ENCODE measurements around the gene TAC3. TPM values are rescaled to one million over a fixed set of nuclear protein-coding genes. Genes with fewer than 3 reads are reported as not detected.
"Not testable (repeated sequence)": the region's sequence is repeated elsewhere in the genome, so short reads cannot be mapped to it uniquely, and the experiment has no call there.

TAC3 gene
- total and polyA plus RNA-seq, 5 donors: not detected

DNA sequence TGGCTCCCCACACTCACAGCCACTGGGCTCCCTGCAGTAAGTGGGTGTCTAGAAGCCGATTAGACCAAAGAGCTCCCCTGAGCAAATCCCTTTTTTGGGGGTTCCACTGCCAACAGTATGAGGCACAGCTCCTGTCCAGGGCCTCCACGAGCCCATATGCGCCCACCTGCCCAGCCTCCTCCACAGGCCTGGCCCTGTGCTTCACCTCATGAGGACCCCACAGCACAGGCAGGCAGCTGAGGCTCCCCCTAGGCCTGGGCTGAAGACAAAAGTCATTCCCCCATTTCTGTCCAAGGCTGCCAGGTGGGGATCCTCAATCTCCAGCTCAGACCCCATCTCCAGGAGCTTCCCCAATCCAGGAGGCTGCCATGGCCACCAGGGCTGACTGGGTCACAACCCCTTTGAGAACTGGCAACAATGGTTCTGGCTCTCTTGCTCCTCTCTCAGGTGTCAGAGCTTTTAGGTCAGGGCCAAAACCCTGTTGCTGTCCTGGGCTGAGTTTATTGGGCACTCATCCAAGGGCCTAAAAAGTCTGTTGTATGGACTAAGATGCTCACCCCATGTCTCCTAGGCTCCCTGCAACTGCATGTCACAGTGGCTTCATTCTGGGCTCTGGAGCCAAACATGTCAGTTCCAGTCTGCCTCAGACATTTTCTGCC, 33.6 kb downstream of the TAC3 start:
- not testable (repeated sequence) for H3K27ac ChIP-seq (ENCODE audit: low read length); ATAC-seq; H3K4me3 ChIP-seq (ENCODE audit: low read length); H3K4me1 ChIP-seq (ENCODE audit: control insufficient read depth, insufficient read depth, low read length); H3K27me3 ChIP-seq (ENCODE audit: control insufficient read depth, insufficient read depth); DNase-seq; H3K9me3 ChIP-seq (ENCODE audit: control insufficient read depth, low read length)
- WGBS: 92% methylated on average over 3 of the region's 3 CpGs
- intact Hi-C loops (cut with DNase I): loop anchor here in 1 of 4 donors (10.0 kb wide), 1 partner anchor 138 kb away; no protein-coding TSS in a partner anchor

- WGBS: 93% methylated on average over 4 of the region's 4 CpGs
- intact Hi-C loops (cut with DNase I): loop anchor here in 1 of 4 donors (10.0 kb wide), 1 partner anchor 136 kb away; no protein-coding TSS in a partner anchor
Measured at GRCh38 chr12:56980941-56981530, 35.3 kb downstream of the TAC3 start.

DNA sequence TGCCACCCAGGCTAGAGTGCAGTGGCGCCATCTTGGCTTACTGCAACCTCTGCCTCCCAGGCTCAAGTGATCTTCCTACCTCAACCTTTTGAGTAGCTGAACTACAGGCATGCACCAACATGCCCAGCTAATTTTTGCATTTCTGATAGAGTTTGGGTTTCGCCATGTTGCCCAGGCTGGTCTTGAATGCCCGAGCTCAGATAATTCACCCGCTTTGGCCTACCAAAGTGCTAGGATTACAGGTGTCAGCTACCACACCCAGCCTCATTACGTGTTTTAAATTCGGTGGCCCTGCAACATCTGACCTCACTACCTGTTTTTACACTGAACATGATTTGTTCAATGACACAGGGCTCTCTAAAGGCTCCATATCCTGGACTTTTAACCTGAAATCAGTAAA, 36.1 kb downstream of the TAC3 start:
- intact Hi-C loops (cut with DNase I): loop anchor here in 1 of 4 donors (10.0 kb wide), 1 partner anchor 135 kb away; no protein-coding TSS in a partner anchor
- H3K27ac ChIP-seq (ENCODE audit: low read length): no peak overlapping the region
- H3K4me3 ChIP-seq (ENCODE audit: low read length): no peak overlapping the region
- WGBS: 97% methylated on average over 6 of the region's 6 CpGs
- no peak for ATAC-seq
- no peaks in the 10 kb centered on the region for H3K4me1 ChIP-seq (ENCODE audit: control insufficient read depth, insufficient read depth, low read length)
- DNase-seq: no peak
- H3K27me3 ChIP-seq (ENCODE audit: control insufficient read depth, insufficient read depth): no peaks in the 10 kb centered on the region
- no peaks in the 10 kb centered on the region for H3K9me3 ChIP-seq (ENCODE audit: control insufficient read depth, low read length)

More at GRCh38 chr12:56980941-56981530, 35.3 kb downstream of the TAC3 start:
- Histone ChIP-seq H3K9me3 (ENCODE audit: control insufficient read depth, low read length) (no peaks in the 10 kb centered on the region), H3K4me3 (ENCODE audit: low read length) (no peak overlapping the region), H3K27ac (ENCODE audit: low read length) (no peak overlapping the region), H3K4me1 (ENCODE audit: control insufficient read depth, insufficient read depth, low read length) (no peaks in the 10 kb centered on the region), H3K27me3 (ENCODE audit: control insufficient read depth, insufficient read depth) (no peaks in the 10 kb centered on the region)
- DNase-seq (no peak), ATAC-seq (no peak)

DNA sequence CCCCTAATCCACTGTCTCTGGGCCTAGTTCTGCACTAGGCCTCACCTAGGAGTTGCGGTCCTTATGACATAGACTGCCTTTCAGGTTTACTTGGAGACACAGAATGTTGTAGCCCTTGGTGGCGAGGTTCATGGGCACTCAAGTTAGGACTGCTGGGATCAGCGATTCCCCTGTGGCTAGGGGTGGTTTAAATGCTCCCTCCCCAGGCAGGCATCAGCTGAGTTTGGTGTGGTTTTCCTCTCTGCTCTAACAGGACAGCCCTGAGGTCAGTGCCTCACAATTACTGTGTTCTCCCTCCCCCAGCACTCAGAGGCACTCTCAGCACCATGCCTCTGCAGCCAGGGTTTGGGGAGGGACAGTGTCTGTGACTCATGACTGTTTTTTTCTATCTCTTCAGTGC, 36.7 kb downstream of the TAC3 start:
- Histone ChIP-seq H3K9me3 (ENCODE audit: control insufficient read depth, low read length) (no peaks in the 10 kb centered on the region), H3K27ac (ENCODE audit: low read length) (no peak overlapping the region), H3K27me3 (ENCODE audit: control insufficient read depth, insufficient read depth) (no peaks in the 10 kb centered on the region), H3K4me3 (ENCODE audit: low read length) (no peak overlapping the region), H3K4me1 (ENCODE audit: control insufficient read depth, insufficient read depth, low read length) (no peaks in the 10 kb centered on the region)
- no peak for DNase-seq
- intact Hi-C loops (cut with DNase I): loop anchor here in 1 of 4 donors (10.0 kb wide), 1 partner anchor 135 kb away; no protein-coding TSS in a partner anchor
- ATAC-seq: no peak
- WGBS: 97% methylated on average over 3 of the region's 3 CpGs

DNA sequence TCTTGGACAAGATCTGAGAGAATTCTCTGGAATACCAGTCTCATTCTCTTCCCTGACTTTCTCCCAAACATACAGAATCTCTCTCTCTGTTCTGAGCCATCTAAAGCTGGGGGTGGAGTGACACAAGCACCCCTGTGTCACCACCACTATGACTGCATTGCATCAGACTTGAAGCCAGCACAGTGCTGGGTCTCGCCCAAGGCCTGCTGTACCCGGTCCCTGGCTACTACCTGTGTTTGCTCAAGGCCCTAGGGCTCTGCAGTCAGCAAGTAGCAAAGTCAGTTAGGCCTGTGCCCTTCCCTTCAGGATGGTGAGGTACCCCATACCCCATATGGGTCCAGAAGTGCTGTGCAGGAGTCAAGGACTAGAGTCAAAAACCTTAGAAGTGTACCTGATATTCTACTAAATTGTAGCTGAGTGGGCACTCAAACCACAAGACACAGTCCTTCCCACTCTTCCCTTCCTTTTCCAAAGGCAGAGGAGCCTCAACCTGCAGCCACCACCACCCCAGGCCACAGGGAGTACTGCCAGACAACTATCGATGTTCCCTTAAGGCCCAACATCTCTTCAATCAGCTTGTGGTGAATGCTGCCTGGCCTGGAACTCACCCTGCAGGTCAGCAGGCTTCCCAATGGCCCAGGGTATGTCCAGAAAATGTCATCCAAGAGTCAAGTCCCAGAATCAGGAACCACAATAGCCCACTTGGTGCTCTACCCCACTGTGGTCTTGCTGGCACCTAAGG, 37.8 kb downstream of the TAC3 start:
- no peaks in the 10 kb centered on the region for H3K4me1 ChIP-seq (ENCODE audit: control insufficient read depth, insufficient read depth, low read length)
- 88% methylated on average over 3 of the region's 3 CpGs for WGBS
- no peaks in the 10 kb centered on the region for H3K27me3 ChIP-seq (ENCODE audit: control insufficient read depth, insufficient read depth)
- H3K9me3 ChIP-seq (ENCODE audit: control insufficient read depth, low read length): no peaks in the 10 kb centered on the region
- intact Hi-C loops (cut with DNase I): no loop called here
- H3K27ac ChIP-seq (ENCODE audit: low read length): no peak overlapping the region
- DNase-seq: no peak
- no peak for ATAC-seq
- no peak overlapping the region for H3K4me3 ChIP-seq (ENCODE audit: low read length)

DNA sequence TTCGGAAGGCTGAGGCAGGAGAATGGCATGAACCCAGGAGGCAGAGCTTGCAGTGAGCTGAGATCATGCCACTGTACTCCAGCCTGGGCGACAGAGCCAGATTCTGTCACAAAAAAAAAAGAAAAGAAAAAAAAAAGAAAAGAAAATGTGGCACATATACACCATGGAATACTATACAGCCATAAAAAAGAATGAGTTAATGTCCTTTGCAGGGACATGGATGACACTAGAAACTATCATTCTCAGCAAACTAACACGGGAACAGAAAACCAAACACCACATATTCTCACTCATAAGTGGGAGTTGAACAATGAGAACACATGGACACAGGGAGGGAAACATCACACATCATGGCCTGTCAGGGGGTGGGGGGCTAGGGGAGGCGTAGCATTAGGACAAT, 39.0 kb downstream of the TAC3 start:
- H3K9me3 ChIP-seq (ENCODE audit: control insufficient read depth, low read length); H3K27me3 ChIP-seq (ENCODE audit: control insufficient read depth, insufficient read depth); ATAC-seq; H3K4me1 ChIP-seq (ENCODE audit: control insufficient read depth, insufficient read depth, low read length); intact Hi-C loops (cut with DNase I); DNase-seq; H3K27ac ChIP-seq (ENCODE audit: low read length); H3K4me3 ChIP-seq (ENCODE audit: low read length): not testable (repeated sequence)
- 90% methylated on average over 4 of the region's 4 CpGs for WGBS

DNA sequence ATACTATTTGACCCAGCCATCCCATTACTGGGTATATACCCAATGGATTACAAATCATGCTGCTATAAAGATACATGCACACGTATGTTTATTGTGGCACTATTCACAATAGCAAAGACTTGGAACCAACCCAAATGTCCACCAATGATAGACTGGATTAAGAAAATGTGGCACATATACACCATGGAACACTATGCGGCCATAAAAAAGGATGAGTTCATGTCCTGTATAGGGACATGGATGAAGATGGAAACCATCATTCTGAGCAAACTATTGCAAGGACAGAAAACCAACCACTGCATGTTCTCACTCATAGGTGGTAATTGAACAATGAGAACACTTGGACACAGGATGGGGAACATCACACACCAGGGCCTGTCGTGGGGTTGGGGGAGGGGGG, 42.1 kb downstream of the TAC3 start:
- 89% methylated on average over 3 of the region's 3 CpGs for WGBS
- H3K4me1 ChIP-seq (ENCODE audit: control insufficient read depth, insufficient read depth, low read length); H3K27ac ChIP-seq (ENCODE audit: low read length); intact Hi-C loops (cut with DNase I); H3K27me3 ChIP-seq (ENCODE audit: control insufficient read depth, insufficient read depth); H3K9me3 ChIP-seq (ENCODE audit: control insufficient read depth, low read length); H3K4me3 ChIP-seq (ENCODE audit: low read length); ATAC-seq; DNase-seq: not testable (repeated sequence)

GRCh38 chr12:56968910-56969309, 47.4 kb downstream of the TAC3 start:
- H3K9me3 ChIP-seq (ENCODE audit: control insufficient read depth, low read length); H3K27me3 ChIP-seq (ENCODE audit: control insufficient read depth, insufficient read depth); H3K4me1 ChIP-seq (ENCODE audit: control insufficient read depth, insufficient read depth, low read length); ATAC-seq; DNase-seq; H3K4me3 ChIP-seq (ENCODE audit: low read length); H3K27ac ChIP-seq (ENCODE audit: low read length); intact Hi-C loops (cut with DNase I): not testable (repeated sequence)
- 61% methylated on average over 6 of the region's 6 CpGs for WGBS

- H3K4me1 ChIP-seq (ENCODE audit: control insufficient read depth, insufficient read depth, low read length); intact Hi-C loops (cut with DNase I); H3K27ac ChIP-seq (ENCODE audit: low read length); H3K9me3 ChIP-seq (ENCODE audit: control insufficient read depth, low read length); DNase-seq; ATAC-seq; H3K4me3 ChIP-seq (ENCODE audit: low read length); H3K27me3 ChIP-seq (ENCODE audit: control insufficient read depth, insufficient read depth): not testable (repeated sequence)
- 94% methylated on average over 15 of the region's 15 CpGs for WGBS
Measured at GRCh38 chr12:56965997-56966642, 50.2 kb downstream of the TAC3 start.

- DNase-seq; H3K4me3 ChIP-seq (ENCODE audit: low read length); H3K9me3 ChIP-seq (ENCODE audit: control insufficient read depth, low read length); ATAC-seq; H3K27me3 ChIP-seq (ENCODE audit: control insufficient read depth, insufficient read depth); intact Hi-C loops (cut with DNase I); H3K4me1 ChIP-seq (ENCODE audit: control insufficient read depth, insufficient read depth, low read length); H3K27ac ChIP-seq (ENCODE audit: low read length): not testable (repeated sequence)
- WGBS: 97% methylated on average over 4 of the region's 4 CpGs
Measured at GRCh38 chr12:56965124-56965523, 51.2 kb downstream of the TAC3 start.

DNA sequence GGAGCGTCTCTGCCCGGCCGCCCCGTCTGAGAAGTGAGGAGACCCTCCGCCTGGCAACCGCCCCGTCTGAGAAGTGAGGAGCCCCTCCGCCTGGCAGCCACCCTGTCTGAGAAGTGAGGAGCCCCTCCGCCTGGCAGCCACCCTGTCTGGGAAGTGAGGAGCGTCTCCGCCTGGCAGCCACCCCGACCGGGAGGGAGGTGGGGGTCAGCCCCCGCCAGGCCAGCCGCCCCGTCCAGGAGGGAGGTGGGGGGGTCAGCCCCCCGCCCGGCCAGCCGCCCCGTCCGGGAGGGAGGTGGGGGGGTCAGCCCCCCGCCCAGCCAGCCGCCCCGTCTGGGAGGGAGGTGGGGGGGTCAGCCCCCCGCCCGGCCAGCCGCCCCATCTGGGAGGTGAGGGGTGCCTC, 52.8 kb downstream of the TAC3 start:
- H3K4me3 ChIP-seq (ENCODE audit: low read length); H3K27ac ChIP-seq (ENCODE audit: low read length); ATAC-seq; H3K9me3 ChIP-seq (ENCODE audit: control insufficient read depth, low read length); H3K27me3 ChIP-seq (ENCODE audit: control insufficient read depth, insufficient read depth); H3K4me1 ChIP-seq (ENCODE audit: control insufficient read depth, insufficient read depth, low read length); intact Hi-C loops (cut with DNase I): not testable (repeated sequence)
- 96% methylated on average over 16 of the region's 27 CpGs for WGBS
- DNase-seq: peak in 1 of 3 donors; percentile 55
